Activated naive CD4-positive, alpha-beta T cell treated with Interleukin-2 at 50 U/mL for 16 hours (primary cell): ENCODE results near the gene TCIRG1.

Source experiments
- DNase-seq: peaks from one replicate; pipeline ENCODE4 v3.0.0-alpha.2; 2020

The TCIRG1 gene

DNA sequence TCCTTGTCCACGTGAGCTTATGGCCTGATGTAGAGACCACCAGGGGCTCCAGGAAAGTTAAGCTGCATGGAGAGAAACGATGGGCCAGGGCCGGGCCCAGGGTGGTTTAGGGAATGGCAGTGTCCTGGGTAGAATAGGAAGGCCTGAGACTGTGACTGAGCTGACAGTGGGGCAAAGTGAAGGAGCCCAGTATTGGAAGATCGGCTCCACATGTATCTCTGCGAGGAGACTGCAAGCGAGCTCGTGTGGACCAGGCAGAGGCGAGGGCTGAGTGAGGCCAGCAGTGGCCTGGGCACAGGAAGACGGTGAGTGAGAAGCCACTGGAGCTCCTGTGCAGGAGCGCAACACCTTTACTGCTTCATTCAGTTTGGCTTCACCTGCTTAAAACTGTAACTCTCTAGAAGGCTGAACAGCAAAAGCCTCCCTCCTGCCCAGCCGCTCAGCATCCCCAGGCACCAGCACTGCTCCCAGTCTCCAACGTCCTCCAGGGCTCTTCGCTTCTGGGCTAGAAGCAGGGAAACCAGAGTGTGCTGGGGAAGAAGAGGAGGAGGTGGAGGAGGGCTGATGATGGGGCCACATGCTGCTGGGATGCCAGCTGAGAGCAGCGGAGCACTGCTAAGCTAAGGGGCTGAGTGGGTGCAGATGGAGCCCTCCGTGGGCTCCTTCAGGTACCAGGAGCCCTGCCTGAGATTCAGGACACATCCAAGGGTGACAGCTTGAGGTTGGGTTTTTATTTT, 13.5 kb downstream of the TCIRG1 start:
- DNase-seq = no peak

DNA sequence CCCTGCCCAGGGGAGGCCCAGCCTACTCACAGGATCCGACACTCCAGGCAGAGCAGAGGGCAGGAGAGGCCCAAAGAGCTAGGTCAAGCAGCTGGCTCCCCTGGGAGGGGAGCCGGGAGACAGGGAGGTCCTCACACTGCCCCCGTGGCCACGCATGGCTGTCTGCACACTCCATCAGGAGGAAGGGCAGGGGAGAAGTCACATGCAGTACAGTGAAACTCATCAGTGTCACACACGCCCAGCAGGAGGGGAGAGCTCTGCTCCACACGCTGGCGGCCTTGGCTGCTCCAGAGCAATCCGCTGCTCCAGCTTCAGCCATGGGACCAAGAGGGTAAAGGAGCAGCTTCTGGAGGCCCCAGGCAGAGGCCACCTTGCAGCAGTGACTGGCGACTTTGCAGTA, 14.3 kb downstream of the TCIRG1 start:
- DNase-seq = no peak

DNA sequence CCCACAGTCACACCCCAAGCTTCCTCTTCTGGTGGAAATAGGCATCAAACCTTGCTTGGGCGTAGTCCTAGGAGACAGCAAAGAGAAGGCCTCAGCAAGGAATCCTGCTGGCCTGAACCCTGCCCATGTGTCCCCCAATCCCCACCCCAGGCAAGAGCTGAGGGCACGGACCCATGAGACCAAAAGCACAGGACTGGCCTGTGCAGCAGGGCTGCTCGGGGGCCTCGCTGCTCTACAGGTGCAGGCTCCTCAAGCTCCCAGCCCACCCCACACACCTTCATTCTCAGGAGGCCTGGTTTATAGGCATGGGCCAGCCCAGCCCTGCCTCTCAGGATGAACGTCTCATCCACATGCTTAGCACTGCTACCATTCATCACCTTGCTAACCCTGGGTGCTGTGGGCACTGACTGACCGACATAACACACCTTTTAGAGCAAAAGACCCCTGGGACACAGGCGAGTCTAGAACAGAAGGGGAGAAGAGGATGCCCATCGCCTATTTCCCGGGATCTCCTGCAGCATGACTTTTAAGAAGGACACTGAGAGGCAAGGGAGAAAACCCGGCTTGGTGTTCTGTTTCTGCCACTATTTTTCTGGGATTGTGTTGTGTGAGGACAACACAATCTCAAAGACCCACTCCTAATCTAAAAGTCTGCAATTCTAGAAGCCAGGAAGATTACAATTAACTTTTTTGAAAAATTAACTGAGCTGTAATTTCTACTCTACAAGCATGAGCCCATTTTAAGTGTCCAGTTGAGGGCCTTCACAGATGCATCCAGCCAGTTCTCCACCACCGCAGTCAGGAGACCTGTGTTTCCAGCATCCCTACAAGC, 15.4 kb downstream of the TCIRG1 start:
- DNase-seq = no peak

DNA sequence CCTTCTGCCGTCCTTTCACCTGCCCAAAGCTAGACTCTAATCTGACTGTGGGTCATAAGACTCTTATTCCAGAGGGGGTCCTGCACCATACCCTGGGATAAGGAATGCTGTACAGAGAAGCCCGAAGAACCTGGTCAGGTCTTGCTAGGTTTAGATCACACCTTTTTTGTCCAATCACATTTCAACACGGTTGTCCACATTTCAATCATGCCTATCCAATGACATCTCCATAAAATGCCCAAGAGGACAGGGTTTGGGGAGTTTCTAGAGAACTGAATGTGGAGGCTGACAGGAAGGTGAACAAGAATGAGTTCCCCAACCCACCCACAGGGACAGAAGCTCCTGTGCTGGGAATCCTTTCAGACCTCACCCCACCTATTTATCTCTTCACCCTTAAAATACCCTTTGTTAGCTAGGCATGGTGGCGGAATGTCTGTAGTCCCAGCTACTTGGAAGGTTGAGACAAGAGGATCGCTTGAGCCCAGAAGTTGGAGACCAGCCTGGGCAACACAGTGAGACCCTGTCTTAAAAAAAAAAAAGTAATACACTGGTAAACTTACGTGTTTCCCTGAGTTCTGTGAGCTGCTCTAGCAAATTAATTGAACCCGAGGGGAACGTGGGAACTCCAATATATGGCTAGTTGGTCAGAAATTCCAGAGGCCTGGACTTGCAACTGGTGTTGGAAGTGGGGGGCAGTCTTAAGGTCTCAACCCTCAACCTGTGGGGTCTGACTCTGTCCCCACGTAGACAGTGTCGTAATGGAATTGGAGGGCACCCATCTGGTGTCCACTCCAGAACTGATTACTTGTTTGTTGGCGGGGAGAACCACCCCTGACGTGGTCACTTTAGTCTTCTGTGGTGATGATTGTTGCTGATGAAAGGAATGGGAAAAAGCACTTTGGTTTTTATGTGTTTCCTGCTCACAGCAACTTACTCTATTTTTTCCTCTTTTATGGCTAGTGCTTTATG, 17.8 kb downstream of the TCIRG1 start:
- DNase-seq = no peak

DNA sequence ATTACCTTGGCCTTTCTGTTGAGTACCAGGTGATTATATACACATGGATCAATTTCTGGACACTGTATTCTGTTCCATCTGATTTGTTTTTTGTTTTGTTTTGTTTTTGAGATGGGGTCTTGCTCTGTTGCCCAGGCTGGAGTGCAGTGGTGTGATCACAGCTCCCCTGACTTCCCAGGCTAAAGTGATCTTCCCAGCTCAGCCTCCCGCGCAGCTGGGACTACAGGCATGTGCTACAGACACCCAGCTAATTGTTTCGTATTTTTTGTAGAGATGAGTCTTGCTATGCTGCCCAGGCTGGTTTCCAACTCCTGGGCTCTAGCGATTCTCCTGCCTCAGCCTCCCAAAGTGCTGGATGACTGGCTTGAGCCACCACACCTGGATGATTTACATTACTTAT, 19.0 kb downstream of the TCIRG1 start:
- DNase-seq = no peak

DNA sequence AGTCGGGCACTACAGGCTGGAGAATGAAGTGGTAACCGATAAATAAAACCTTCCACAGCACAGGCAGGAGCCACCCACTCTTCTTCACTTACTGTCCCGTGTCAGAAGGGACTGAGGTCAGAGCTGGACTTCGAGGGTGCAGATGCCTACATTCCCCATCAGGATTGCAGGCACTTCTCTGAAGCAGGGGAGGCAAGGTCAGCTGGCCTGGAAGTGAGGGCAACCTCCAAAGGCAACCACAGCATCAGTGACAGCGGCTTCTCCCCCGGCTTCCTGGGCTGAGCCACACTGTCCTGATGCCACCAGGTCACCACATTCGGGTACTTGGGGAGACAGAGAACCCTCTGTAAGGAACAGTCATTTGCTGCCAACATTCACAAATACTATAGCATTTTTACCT, 22.7 kb downstream of the TCIRG1 start:
- DNase-seq = no peak

DNA sequence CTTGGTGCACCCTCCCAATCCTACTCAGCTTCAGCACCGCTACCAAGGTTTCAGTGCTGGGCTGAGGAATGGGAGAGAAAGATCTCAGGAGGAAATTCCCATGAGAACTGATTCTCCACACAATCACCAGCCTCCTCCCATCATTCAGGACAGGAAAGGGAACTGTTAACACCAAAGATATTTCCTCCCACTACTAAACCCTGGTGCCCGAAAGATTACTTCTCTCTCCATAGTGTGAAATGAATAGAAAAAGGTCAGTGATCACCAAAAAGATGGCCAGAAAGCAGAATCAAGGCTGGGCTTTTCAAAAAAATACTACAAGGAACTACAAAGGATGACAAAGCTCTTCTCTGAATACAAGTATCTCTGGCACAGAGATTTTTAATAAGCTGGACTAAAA, 26.1 kb downstream of the TCIRG1 start:
- DNase-seq = no peak

DNA sequence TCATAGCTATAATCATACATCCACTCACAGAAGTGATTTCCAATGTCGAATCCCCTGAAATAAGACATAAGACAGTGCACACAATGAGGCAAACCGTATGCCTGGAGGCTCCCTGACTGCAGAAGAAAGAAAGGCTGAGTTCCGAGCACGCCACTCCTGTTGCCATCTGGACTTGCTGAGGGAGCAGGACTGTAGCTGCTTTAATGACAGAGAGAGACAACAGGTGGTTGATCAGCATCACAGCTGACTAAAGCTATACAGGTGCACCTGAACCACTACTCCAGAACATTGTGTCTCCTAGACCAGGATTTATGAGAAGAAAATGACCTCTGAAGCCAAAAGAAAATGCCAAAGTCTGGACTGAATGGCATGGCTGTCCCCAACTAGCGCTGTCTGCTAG, 27.0 kb downstream of the TCIRG1 start:
- DNase-seq = no peak

DNA sequence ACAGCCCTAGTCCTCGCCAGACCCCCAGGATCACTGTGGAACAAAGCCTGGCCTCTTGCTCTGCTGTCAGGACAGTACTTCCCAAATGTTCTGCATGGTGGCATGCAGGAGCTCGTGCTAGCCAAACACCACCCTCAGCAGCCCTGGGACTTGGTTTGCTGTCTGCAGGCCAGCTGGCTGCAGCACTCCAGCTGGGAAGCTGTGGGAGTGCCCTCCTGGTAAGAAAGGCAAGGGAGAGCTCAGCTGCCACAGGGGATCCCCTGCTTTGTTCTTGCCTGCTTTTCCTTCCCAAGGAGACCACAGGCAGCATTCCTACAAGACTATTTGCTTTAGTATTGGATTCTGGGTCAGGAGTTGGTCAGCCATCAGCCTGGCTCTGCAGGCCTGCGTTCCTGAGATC, 27.9 kb downstream of the TCIRG1 start:
- DNase-seq = no peak

DNA sequence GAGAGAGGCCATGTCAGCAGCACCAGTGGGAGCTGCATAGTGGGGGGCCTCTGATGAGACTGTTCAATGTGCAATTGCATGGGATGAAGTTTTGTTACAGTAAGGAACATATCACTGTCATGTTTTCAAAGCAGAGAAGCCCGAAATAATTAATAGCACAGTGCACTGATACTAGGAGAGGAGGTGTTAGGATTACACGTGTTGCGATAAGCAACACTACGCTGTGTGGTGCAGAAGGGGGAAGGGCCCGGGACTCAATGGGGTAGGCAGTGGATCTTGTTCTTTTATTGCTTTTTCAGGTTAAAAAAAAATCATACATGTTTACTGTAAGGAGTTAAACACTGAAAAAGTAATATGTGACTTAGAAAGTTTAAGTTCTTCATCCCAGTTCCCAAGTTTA, 29.2 kb downstream of the TCIRG1 start:
- no peak for DNase-seq

DNA sequence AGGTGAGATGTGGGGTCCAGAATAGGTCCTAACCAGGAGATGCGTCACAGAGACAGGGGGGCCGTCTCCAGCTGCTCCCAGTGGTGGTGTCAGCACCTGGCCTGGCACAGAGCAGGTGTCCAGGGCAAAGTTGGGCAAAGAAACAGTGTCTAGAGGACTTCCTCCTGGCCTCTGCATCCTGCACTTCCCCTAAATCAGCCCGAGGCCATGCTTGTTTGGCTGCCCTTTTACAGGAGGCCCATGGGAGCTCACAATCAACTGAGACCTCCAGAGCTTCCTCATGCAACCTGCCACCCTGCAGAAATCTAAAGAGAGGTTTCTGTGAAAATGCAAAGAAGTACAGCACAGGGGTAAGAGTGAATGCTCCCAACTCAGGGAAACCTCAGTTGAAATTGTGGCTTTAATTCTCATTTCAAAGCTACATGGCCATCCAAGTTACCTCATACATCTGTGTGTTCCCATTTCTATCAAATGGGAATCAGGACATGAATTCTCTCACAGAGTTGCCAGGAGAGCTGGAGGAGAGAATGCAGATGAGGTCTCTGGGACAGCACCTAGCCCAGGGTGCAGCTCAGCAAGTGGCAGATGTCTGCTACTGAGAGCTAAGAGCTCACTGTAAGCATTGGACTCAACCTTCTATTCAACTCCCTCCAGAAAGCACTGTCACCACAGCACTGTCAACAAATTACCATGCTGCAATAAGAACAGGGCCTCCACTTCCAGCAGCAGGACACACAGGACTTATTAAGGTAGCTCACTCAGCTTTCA, 32.6 kb downstream of the TCIRG1 start:
- no peak for DNase-seq

DNA sequence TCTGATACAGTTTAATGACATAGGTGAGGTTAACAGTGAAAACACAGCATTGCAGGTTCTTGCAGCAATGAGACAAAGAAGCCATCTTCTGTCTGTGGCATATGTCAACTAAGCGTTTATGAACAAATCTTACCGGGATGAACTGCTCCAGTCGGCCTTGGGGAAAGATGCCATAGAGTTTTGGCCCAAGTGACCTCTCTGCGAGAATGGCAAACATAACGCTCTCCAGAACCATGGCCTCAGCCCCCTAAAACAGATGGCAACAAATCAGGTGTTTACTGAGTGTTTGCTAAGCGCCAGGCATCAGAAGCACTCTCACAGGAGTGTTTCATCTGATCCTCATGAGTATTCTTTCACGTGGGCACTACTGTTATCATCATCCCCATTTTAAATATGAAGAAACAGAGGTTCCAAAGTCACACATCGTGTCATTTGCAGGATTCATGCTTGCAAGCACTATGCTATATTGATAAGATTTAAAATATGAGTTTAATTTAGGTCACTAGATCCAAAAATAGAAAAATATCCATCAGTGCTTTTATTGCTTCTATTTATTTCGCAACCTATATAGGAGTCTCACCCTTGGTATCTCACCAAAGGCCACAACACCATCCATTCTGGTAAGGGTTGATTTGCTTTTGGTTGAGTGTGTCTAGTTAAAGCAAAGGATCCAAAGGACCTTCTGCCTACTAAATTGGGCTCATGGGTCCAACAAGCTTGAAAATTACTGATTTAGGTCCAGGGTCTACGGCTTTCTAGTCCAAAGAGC, 35.9 kb downstream of the TCIRG1 start:
- no peak for DNase-seq

DNA sequence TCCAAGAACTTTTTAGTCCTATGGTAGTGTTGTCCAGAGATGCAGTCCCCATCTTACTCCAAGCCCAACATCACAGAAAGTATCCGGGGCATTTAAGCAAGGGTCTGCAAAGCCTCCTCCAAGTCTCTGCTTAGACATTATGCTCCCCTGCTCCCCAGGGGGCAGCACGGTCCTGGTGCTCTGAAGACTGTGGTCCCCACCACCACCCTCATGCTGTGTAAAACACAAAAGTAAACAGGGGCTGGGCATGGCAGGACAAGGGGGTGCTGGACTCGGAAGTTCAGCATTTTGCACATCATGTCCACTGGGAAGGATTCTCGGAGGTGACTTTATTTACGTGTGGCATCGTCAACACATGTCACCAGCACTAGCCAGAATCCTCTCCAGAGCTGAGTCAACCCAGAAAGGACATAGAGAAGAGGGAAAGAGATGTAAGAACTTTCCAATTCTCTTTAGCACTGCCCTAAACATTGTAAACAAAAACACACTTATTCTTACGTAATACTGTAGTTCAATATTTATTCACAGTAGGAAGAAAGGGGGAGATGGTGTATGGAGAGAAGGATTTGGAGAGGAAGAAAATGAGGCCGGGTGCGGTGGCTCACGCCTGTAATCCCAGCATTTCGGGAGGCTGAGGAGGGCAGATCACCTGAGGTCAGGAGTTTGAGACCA, 37.7 kb downstream of the TCIRG1 start:
- DNase-seq = no peak

DNA sequence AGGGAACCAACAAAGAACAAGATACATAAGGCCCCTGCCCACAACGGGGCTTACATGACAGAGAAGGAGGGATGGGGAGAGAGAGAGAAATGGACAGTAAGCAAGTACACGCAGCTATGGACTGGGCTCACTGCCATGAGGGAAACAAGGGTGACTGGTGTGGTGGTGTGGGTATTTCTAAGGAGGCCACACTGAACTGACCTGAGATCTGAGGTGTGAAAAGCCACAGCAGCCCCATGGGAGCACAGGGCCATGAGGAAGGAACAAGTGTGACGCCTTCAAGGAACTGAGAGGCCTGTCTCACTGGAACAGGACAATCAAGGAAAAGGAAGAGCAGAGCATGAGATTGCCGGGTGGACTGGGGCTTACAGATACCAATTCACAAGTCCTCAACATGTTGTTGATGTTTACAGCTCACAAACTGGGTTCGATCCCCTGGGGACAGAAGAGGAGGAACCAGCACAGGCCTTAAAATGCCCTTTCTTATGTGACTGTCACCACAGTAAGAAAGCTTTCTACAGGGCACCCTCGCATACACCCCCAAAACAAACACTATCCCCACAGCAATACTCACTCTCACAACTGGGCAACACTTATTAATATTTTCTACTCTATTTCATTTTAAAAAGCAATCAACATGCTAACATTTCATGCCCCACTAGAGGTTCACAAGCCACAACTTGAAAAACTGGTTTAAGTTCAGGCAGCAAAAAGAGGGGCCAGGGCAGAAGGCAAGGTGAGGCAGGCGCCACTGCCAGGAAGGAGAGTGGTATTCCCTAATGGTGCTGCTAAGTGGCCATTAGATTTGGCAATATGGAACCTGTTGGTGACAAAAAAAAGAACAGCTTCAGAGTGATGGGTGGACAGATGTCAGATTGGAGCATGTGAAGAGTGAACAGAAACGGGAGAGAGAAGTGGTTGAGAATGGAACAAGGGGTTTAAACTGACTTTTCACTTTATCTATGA, 39.1 kb downstream of the TCIRG1 start:
- no peak for DNase-seq

DNA sequence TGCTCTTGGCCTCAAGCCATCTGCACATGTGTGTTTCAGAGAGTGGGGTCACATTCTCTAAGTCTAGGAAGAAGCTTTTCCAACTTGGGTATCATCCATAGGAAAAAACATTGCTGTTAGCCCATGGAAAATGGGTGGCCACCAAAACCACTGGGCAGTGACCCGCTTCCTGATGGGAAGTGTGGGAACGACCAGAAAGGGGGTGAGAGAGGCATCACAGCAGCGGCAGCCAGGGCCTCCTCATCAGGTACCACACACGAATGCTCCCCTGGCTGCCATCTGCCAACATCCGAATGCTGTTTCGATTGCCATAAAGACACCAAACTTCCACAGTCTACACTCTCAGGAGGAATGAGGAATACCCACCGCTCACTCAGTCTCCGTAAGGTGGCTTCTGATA, 42.0 kb downstream of the TCIRG1 start:
- DNase-seq = no peak

DNA sequence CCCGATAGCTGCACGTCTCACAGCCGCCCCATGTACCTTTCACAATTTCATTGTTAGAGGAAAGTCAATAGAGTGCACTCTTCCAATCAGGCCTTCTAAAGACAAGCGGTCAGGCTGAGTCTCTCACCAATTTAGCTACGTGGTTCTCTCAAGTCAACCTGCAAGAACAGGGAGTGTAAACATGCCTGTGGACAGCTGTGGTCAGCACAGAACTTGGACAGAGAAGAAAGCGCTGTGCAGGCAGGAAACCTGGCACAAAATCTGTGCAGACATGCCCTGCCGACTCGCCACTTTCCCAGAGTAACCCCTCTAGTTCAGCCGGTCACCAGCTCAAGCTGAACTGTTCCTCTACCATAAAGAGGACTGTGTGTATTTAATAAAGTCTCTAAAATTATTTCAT, 42.9 kb downstream of the TCIRG1 start:
- DNase-seq = no peak

DNA sequence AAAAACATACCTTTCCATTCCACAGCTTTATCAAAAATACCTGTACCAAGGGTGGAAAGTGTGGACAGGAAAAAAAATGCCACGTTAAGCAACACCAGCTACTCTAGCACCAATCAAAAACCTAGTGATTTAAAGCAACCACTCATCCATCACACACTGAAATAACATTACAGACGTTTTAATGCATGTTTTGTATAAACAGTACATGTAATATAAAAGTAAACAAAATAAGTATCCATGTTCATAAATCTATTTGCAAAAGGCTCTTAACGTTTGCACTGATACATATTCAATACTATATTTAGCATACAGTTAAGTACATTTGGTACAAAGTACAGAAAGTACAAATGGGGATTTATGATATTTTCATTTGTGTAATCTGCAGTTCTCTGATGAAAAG, 43.7 kb downstream of the TCIRG1 start:
- no peak for DNase-seq

DNA sequence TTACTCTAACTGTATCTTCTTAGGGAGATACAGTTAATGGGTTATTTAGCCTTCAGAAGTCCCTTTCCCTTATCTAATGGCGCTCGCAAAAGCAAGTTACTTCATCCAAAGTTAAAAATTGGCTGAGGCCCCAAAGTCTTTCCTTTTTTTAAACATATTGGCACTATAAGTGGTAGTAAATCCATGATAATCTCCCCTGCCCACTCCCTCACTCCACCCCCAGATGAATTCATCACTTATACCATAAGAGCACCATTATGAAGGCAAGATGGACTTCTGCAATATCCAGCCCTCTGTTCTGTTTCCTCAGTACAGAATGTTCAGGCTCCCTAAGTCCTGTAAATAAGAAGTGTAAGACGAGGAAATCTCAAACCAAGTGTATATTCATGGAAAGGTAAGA, 44.7 kb downstream of the TCIRG1 start:
- no peak for DNase-seq

DNA sequence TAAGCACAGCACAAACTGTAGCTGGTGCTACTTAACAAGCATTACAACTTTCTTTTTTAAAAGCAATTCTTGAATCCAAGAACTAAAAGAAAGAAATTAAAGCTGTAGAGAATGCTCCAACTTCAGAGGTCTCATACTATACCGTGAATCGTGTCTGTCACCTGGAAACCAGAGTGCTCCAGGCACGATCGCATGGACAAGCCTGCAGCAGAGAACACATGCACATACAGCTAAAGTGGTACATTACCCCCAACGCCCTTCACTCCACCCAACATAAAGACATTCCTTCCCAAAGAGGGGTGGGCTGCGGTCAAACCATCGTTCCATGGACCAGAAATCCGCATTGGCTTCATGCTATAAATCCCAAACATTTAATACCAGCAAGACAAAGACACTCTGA, 50.9 kb downstream of the TCIRG1 start:
- DNase-seq = no peak

DNA sequence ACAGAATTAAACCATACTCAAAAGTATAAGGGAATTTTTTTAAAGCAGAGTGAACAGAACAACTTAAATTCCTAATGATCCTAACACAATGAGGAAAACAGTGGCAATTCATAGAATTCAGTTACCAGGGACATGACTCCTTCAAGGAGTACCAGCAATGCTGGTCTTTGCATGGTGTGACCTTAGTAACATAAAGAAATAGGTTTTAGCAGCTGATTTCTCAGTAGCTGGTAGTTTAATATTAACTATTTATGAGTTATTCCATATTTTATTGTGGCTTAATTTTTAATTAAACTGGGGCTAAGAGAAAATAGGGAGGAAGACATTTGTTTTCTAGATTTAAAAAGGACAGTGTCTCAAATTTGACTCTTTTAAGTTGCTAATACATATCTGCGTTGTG, 51.5 kb downstream of the TCIRG1 start:
- no peak for DNase-seq
